ENCODE data around the gene ZBTB5.
A peak's percentile ranks its signal among the peaks of the same experiment; 100 is the strongest.
"Not testable (repeated sequence)": the region's sequence is repeated elsewhere in the genome, so short reads cannot be mapped to it uniquely, and the experiment has no call there.

ZBTB5 gene

GRCh38 chr9:37446401-37446800, 18.8 kb downstream of the ZBTB5 start:
- no peak for DNase-seq

DNA sequence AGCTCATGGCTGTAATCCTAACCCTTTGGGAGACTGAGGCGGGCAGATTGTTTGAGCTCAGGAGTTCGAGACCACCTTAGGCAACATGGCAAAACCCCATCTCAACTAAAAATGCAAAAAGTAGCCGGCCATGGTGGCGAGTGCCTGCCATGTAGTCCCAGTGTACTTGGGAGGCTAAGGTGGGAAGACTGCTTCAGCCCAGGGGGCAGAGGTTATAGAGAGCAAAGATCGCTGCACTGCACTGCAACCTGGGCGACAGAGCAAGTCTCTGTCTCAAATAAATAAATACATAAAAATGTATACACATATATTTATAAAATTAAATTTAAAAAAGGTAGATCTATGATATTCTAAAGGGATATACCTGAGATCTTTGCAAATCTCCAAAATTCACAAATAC, 19.4 kb downstream of the ZBTB5 start:
- DNase-seq, result no peak

DNA sequence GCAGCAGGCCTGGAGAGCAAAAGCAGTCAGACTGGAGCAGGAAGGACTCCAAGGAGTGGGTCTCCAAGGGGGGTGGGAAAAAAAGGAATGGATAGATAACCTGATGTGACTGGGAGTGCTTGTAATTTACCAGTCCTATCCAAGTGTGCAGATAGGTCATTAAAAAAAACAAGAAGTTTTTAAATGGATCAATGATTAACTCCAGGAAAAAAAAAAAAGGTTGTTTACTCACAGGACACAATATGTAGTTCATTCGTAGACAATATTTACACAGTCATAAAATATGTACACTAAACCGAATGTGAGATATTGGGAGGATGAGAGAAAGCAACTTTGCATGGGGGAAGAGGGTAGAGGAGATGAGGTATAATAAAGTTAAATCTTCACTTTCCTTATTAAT, 20.4 kb downstream of the ZBTB5 start:
- DNase-seq, result no peak

GRCh38 chr9:37443566-37443965, 21.7 kb downstream of the ZBTB5 start:
- no peak for DNase-seq

- no peak for DNase-seq
Measured at GRCh38 chr9:37442556-37442955, 22.7 kb downstream of the ZBTB5 start.

- DNase-seq, result no peak
Measured at GRCh38 chr9:37441776-37442370, 23.4 kb downstream of the ZBTB5 start.

DNA sequence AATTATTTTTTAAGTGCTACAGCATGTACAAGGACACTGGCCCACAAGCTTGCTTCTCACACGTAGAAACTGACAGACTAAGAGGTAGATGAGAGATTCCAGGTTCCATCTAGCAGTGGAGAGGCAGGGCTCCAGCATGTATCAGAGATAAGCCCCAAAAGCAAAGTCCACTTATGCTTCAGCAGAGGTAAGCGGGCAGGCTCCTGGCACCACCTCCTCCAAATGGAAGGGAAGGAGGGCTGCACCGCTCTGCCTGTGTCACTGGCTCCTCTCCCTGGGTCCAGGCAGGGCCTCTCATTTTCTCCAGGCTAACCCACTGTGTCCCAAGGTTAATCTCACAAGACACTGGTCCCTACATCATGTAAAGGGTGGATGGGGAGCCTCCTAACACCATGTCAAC, 26.9 kb downstream of the ZBTB5 start:
- no peak for DNase-seq

DNA sequence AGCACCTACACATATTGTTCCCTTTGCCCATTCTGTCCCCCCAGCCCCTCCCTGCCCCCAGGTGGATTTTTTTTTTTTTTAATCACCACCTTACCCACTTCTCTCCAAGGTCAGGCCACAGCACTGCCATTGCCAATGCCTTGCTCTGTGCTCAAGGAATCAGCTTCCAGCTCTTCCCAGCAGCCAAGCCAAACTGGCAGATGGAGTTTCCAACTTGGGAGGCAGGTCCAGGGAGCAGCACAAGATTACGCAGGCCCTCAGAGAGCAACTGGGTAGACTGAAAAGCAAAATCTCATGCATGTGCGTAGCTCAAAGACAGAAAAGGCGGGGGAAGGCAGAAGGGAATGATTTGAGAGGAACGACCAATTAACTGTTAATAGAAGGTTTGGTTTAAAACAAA, 27.6 kb downstream of the ZBTB5 start:
- no peak for DNase-seq

DNA sequence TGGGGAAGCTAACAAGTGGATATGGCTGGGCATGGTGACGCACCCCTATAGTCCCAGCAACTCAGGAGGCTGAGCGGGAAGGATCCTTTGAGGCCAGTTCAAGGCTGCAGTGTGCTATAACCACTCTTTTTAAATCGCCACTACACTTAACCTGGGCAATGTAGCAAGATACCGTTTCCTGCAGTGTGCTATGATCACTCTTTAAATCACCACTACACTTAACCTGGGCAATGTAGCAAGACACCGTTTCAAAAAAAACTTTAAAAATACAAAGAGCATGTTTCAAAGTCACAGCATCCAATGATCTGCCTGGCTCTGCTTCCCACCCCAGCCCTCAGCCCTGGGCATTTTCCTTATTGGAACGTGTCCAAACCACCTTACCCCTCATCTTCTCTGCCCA, 28.2 kb downstream of the ZBTB5 start:
- no peak for DNase-seq

DNA sequence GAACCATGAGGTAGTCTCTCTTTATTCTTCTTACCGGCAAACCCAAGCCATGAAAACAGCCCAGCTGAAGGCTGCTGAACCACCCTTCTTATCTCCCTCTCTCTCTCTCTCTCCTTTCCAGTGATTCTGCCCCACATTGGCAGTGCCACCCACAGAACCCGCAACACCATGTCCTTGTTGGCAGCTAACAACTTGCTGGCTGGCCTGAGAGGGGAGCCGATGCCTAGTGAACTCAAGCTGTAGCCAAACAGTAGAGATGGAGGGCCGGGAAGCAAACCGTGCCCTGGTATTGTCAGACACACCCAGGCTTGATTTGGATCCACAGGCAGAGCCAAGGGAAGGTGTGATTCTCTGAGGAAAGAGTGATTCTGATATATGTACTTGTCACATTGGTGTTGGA, 28.7 kb downstream of the ZBTB5 start:
- no peak for DNase-seq

- DNase-seq, result no peak
Measured at GRCh38 chr9:37433867-37434371, 31.3 kb downstream of the ZBTB5 start.

DNA sequence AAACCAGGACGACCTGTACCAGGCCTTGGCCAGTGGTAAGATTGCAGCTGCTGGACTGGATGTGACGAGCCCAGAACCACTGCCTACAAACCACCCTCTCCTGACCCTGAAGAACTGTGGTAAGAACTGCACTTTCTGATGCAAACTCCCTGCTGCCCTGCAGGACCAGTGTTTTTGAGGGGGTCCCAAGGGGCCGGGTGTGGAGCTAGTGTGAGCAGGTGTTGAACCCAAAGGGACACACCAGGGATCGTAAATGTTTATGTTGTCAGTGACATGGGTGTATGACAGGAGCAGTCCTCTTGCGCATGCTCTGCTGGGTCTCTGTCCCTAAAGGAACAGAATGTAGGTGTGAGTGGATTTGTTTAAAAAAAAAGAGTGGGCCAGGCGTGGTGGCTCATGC, 33.2 kb downstream of the ZBTB5 start:
- no peak for DNase-seq

DNA sequence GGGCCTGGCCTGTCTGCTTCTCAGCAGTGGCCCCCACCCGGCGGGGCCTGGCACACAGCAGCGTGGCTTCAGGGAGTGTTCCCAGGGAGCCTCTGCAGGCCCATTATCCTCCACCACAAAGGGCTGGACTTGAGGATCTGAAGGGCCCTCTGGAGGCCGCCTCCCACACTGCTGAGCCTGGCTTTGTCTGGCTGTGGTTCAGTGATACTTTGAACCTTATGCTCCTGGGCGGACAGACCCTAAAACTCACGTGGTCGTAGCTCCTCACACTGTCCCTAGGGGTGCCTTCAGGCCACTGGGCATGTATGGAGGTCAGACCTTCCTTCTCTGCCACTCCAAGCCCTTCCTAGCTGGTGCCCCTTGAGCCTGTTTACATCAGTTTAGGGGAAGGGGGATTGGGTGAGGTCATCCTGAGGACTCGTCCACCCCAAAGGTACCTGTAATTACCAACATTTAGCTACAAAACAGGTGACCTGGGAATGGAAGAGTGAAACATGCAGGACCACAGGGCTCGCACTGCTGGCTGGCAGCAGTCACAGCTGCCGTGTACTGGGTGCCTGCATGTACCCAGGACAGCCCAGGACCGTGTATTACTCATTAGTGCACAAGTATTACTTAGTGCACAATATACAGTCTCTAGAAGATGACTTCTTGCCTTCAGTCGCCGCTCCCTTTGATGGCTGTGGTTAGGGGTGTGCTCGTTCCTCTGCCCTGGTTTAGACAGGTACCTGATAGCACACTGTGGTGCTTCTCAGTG, 34.2 kb downstream of the ZBTB5 start:
- DNase-seq, result no peak

DNA sequence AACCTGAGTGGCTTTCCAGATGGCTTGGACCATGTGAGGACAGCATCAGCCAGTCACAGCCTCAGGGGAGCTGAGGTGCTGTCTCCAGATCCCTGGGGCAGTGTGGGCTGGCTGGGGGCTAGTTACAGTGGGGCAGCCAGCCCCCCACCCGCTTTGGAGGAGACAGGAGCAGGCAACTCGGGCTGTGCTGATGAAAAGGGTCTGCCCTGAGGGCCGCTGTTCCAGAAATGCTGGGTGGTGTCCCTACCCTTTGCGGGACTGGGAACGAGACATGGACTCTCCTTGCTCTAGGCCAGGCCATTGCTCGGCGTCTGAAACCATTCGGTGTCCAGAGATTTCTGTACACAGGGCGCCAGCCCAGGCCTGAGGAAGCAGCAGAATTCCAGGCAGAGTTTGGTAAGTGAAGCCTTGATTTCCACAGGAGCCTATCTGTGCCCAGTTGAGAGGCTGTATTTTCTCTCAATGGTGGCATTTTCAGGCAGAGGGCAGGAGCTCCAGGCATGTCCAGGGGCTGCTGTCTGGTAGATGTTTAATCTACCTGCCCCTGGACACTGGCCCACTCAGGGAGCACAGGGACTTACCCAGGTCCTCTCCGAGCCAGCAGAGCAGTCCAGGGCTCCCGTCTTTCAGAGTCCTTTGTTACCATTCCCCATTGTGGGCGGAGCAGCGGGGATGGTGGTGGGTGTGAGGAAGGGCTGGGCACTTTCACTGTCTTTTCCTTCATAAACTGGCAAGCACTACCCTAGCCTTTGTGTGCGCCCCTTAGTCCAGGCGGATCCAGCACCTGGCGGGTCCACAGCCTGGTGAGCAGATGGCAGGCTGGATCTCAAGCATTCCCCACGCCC, 35.6 kb downstream of the ZBTB5 start:
- no peak for DNase-seq

- no peak for DNase-seq
Measured at GRCh38 chr9:37428345-37428744, 36.9 kb downstream of the ZBTB5 start.

DNA sequence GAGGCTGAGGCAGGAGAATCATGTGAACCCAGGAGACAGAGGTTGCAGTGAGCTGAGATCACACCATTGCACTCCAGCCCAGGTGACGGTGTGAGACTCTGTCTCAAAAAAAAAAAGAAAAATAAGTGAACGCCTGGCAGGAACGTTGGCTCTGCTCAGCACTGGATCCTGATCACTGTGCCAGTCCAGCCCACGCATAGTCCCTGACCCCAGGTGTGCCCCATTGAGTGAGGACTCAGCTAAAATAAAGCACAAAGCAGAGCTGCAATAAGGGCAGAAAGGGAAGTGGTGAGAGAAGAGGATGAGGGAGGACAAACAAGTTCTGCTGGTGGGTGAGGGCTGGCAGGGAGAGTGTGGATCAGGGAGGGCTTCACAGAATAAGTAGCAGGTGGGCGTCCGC, 38.4 kb downstream of the ZBTB5 start:
- DNase-seq, result peak in 1 of 2 donors; percentile 9

DNA sequence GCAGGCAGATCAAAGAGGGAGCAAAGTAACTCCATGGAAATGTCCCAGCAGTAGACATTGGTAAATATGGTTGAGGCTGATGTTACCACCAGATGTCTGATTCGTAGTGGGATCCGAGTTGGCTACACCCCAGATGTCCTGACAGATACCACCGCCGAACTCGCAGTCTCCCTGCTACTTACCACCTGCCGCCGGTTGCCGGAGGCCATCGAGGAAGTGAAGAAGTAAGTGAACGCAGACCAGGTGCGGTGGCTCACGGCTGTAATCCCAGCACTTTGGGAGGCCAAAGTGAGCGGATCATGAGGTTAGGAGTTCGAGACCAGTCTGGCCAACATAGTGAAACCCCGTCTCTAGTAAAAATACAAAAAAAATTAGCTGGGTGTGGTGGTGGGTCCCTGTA, 38.8 kb downstream of the ZBTB5 start:
- DNase-seq, result not testable (repeated sequence)

DNA sequence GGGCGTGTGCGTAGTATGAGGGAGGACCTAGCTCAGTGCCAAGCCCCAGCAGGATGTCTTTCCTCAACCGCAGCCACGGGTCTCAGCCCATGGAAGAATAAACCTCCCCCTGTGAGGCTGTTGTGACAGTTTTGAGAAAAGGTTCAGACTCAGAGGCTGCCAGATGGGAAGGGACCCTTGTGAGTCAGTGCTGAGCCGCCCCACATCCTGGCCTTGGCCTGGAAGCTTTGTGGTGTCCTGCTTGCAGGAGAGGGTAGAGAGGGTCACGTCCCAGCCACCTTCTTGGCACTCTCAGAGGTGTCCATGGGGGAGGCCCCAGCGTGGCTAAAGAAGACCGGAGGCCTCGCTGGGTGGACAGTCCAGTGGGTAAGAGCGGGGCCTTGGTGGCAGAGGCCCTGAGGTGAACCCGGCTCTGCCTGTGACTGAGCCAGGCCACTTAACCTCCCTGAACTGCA, 39.9 kb downstream of the ZBTB5 start:
- DNase-seq, result no peak

DNA sequence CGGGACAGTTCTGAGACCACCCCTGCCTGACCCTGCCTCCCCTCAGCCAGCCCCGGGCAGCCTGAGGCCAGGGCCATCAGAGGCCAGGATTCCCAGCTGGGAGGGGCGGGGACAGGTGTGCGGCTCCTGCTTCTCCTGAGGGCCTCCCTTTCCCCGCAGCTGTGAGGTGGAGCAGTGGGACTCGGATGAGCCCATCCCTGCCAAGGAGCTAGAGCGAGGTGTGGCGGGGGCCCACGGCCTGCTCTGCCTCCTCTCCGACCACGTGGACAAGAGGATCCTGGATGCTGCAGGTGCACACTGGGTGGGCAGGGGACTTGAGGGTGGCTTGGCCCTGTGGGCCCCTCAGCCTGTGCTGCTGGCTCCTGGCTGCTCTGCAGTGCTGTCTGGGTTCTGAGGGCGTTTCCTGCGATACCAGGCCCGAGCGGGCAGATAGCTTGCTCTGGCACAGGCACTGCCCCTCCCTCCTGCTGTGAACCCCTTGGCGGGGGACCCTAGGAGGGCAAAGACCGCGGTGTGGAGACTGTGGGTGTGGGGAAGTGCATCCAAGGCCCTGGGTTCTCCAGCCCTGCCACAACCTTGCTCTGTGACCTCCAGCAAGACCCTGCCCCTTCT, 40.5 kb downstream of the ZBTB5 start:
- no peak for DNase-seq

GRCh38 chr9:37424204-37424685, 41.0 kb downstream of the ZBTB5 start:
- no peak for DNase-seq

DNA sequence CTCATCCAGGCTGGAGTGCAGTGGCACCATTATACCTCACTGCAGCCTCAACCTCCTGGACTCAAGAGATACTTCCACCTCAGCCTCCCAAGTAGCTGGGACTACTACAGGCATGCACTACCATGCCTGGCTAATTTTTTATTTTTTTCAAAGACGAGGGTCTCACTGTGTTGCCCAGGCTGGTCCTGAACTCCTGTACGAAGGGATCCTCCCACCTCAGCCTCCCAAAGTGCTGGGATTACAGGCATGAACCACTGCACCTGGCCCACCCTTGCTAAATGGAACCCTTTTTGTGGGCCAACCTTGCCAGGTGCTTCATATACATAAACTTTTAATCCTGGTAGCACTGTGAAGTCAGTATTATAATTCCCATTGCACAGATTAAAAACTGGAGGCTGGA, 41.7 kb downstream of the ZBTB5 start:
- DNase-seq, result no peak

DNA sequence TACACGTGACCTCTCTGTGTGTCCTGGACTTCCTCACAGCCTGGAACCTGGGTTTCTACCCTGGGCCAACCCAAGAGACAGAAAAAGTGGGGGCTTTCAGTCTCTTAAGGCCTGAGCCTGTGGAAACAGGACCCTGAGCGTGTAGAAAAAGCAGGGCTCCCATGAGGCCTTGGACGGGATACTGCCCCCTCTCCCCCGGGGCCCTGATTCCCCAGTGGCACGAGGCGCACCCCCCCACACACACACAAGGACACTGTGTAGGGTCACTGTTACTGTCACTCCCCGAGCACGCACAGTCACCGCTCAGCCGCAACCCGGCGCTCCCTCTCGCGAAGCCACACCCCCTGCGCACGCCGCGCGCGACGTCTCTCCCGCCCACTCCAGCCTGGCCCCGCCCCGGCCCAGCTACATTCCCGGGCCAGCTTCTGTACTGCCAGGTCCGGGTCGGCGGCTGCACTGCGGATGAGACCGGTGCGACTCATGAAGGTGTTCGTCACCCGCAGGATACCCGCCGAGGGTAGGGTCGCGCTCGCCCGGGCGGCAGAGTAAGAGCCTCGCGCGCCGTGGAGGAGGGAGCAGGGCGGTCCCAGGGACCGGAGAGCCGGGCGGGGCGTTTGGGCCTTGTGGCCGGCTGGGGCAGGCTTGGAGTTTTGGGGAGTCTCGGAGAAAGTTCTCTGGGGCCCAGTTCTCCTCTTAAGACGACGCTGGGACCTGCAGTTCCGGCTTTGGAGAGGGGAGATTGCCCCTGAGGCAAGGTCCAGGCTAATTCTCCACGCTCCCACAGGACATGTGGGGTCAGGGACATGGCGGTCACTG, 42.8 kb downstream of the ZBTB5 start, which contains the start of gene GRHPR:
Gene GRHPR (plus strand): TSS at position 408 of the 816 bp plus-strand sequence. CDS start 55 bp downstream, at position 463.
- peak; percentile 85 to 87 for DNase-seq
